ENCODE results near the gene RIPK3.
A peak's percentile ranks its signal among the peaks of the same experiment; 100 is the strongest.

The RIPK3 gene

DNA sequence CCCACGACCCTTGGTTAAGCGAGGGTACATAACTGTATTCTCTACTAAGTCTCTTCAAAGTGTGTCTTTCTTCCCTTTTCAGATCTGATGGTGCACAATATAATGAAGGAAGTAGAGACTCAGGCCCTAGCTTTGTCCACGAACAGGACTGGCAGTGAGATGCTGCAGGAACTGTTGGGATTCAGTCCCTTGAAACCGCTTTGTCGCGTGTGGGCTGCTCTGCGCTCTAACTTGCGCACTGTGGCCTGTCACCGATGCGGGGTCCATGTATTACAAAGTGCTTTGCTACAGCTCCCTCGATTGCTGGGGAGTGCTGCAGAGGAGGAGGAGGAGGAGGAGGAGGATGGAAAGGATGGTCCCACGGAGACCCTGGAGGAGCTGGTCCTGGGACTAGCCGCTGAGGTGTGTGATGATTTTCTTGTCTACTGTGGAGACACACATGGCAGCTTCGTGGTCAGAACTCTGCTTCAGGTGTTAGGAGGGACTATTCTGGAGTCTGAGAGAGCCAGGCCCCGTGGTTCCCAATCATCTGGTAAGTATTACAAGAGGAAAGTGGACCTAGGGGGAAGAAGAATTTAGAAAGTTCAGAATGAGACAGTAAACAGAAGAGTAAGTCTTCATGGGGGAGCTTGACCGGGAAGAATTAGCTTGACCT lies 39.3 kb downstream of the RIPK3 start:
- no peak for DNase-seq (ENCODE audit: low spot score)

DNA sequence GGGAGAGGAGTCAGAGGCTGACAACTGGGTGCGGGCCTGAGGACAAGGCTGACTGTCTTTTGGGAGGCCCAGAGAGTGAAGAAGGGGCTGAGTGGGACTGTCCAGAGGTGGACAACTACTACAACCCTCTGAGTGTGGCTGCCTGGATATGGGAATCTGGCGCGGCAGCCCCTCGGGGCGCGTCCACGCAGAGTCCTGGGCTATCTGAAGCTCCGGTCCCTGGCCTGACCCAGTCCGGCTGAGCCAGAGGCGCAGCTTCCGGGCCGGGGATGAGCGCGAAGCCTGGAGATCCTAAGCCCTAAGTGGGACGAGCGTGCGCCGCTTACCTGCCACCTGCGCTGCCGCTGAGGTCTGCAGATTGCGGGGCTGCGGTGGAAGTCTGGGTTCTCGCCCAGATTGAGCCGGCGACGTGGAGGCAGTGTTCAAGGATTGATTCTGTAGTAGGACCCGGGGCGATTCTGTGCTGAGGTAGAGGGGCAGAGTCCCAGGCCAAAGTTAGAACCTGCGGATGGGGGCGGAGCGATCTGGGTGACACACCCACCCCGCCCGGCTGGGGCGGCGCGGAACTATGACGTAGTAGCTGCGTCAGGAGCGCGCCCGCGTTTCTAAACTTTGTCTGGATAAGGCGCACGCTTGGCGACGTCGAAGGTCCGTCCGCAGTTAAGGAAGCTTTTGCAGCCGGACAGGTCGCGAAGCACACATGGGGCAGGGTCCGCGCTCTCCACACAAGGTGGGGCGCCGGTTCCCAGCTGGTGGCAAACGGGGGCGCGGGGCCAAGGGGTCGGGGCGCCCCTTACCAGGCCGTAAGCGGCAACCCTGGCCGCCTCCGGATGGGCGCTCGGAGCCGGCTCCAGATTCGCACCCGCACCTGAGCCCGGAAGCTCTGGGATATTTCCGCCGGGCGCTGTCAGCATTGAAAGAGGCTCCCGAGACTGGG lies 40.3 kb downstream of the RIPK3 start, which contains the start of the genes DHRS1 and NOP9:
Gene DHRS1 (minus strand): TSS at position 526 of the 937 bp plus-strand sequence. CDS start 674 bp downstream, outside the sequence.
Gene NOP9 (plus strand): TSS at position 596 of the 937 bp plus-strand sequence. CDS start 105 bp downstream, at position 701.
- peak; percentile 98 for DNase-seq (ENCODE audit: low spot score)

- DNase-seq (ENCODE audit: low spot score): no peak
Observed at GRCh38 chr14:24298892-24299254, 40.9 kb downstream of the RIPK3 start.

DNA sequence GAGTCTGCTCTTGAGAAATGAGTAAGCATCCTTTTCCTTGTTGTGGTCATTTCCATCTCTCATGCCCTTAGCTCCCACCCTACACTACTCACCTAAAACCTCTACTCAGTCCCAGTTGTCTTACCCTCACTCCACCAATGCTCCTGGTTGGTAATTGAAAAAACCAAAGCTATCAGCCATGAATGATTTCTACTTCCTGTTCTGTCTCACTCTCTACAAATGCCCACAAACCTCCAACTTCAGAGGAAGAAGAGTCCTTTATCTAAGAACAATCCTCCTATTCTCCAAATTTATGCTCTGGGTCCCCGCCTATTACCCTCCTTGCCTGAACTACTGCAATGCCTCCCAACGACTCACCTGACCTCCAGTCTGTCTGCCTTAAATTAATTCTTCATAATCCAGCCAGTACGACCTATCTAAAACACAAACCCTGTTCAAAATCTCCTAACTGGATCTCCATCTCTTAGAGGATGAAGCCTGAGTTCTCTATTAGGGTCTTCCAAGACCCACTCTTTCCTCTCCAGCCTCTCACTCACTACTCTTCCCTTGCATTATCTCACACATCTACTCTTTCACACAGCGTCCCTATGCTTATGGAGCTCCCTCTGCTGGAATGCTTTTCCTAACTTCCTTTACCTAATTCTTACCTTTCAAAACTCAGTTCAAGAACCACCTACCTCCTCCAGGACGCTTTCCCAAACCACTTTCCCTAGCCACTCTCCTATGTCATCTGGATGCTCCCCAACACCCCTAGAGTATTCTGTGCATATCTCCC lies 42.4 kb downstream of the RIPK3 start:
- peak; percentile 52 for DNase-seq (ENCODE audit: low spot score)

DNA sequence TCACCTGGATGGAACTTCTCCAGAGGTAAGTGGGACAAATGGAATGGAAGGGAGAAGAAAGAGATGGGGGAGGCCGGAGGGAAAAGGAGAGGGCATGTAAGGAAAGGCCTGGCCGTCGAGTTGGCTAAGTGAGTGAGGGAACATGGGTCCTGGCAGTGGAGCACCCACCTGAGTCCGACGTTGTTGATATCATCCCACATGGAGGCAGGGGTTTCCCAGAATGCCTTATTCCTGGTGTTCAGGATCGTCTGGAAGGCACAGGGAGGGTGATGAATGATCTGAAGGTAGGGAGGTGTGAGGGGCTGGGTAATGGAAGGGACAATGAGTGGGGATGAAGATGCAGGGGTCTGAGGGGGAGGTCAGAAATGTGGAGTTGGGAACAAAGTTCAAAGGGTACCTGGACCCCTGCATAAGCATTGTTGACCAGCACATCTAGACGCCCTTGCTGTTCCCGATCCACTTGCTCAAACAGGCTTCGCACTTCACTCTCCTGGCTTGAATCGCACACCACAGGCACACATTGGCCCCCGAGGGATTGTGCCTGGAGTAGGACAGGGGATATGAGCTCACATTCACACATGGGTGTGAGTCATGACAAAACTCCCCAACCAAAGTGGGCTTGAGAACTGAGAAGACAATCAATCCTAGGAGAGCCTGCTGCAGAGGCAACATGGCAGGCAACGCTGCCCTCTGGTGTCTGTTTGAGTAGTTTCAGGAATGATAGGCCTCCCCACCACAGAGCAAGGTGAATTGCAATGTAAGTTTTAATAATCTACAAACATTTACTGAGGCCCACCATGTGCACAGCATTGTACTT lies 43.2 kb downstream of the RIPK3 start:
- peak; percentile 76 for DNase-seq (ENCODE audit: low spot score)

- no peak for DNase-seq (ENCODE audit: low spot score)
Observed at GRCh38 chr14:24293525-24293924, 46.3 kb downstream of the RIPK3 start.

- DNase-seq (ENCODE audit: low spot score): no peak
Observed at GRCh38 chr14:24292118-24292807, 47.5 kb downstream of the RIPK3 start.

DNA sequence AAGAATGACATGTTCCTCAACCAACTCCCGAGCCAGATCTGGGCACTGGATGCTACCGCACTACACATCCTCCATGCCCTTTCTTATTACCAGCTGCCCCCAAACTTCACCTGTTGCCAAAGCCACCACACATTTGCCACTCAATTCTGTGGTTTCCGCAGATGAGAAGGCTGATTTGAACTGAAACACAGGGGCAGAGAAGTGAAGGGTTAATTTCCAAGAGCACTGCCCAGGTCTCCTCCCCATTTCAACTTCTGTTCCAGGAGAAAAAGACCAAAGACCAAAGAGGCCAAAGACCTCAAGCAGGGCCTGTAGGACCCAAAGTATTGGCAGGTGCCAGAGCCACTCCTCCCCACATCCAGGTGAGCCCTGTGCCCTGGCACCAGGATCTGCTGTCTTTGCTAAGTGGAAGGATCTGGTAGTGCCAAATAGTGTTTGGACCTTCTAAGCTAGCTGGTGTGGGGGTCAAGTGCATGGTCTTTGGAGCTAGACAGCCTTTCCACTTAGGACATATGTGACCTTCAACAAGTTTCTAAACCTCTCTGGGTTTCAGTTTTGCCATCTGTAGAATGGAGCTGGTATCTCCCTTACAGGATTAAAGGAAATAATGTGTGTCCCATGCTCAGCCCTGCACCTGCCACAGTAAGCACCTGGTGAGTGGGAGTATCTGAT lies 48.2 kb downstream of the RIPK3 start:
- DNase-seq (ENCODE audit: low spot score): no peak

DNA sequence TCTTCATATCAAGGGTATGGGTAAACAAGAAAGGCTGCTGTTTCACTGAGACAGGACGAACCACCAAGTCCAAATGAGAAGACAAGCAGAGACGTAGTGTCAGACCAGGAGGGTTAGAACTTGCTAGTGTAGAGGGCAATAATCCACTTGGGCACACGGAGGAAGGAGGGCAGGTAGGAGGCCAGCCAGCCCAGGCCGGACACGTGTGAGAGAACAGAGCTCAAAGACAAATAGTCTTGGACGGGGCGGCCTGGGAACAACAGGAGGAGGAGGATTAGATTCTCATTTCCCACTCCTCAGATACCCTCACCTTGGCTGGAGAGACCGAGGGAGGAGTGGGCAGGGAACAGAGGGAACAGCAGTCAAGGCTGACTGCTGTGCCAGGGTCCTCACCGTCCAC lies 49.0 kb downstream of the RIPK3 start:
- no peak for DNase-seq (ENCODE audit: low spot score)

- DNase-seq (ENCODE audit: low spot score): no peak
Observed at GRCh38 chr14:24289649-24290280, 50.0 kb downstream of the RIPK3 start.

DNA sequence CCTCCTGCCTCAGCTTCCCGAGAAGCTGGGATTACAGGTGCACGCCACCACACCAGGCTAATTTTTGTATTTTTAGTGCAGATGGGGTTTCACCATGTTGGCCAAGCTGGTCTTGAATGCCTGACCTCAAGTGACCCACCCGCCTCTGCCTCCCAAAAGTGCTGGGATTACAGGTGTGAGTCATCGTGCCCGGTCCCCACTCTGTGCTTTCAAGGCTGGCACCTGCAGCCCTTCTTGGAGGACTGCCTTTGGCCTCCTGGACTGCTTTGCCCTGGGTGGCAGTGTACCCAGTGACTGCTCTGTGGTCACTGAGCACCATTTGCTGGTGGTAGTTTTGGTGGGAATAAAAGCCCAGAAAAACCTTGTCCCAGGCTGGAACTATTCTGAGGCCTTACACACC lies 52.8 kb downstream of the RIPK3 start:
- no peak for DNase-seq (ENCODE audit: low spot score)

All from iPS-NIHi11 (cell line).